H1 (cell line): ENCODE data around the gene OR2T33. TPM values are rescaled to one million over a fixed set of nuclear protein-coding genes. Genes with fewer than 3 reads are reported as not detected.

Source experiments
- BACH1 ChIP-seq: IDR thresholded peaks from 2 replicates; pipeline ENCODE4 v1.6.1; 2012; ENCODE audit warnings: low read length, improper control_type of control experiment
- POLR2AphosphoS5 ChIP-seq: IDR thresholded peaks from 2 replicates; pipeline ENCODE4 v1.6.1; 2011; ENCODE audit warnings: low read depth, low read length
- YY1 ChIP-seq: IDR thresholded peaks from 2 replicates; pipeline ENCODE4 v1.6.1; 2011; ENCODE audit warnings: low read depth, mild to moderate bottlenecking, low read length
- ZNF274 ChIP-seq: IDR thresholded peaks from 2 replicates; pipeline ENCODE4 v1.7.0; 2012; ENCODE audit warnings: low read length, borderline replicate concordance; ENCODE audit errors: extremely low read depth
- polyA plus RNA-seq, 7 experiments: library from polyadenylated mRNA; depleted of rRNA in 3 of 7; stranded (reverse) in 5 of 7; unstranded in 2 of 7; fragments of >200 nt in 5 of 7; fragments of 200-250 nt in 2 of 7; gene quantifications; 1 replicate in 5 of 7; 2 replicates in 1 of 7; 4 replicates in 1 of 7; pipeline versions ENCODE4 v1.2.1 to v1.2.3, GENCODE V29; 2011 to 2013; ENCODE audit warnings: missing spikeins in 2 of 7, mixed read lengths in 2 of 7
- total RNA-seq: library from RNA; stranded (reverse); fragmentation: NEBNext Ultra II Directional; extraction: Animal tissue kit (Norgen Biotek cat#: 25700); gene quantifications from 2 replicates; pipeline ENCODE4 v1.2.1, GENCODE V29; 2021

The OR2T33 gene
- total and polyA plus RNA-seq, 2 of the 8 experiments (the other 6 are each of a cell fraction or from before 2014, with no cell fraction given) = not detected

- TF ChIP-seq BACH1 (no peak), ZNF274 (no peak), YY1 (no peak), POLR2AphosphoS5 (no peak)
These were observed 38.3 kb downstream of the OR2T33 start (continued) for GRCh38 chr1:248239478-248239877.
